ENCODE measurements around the gene ST6GALNAC1. TPM values are rescaled to one million over a fixed set of nuclear protein-coding genes. Genes with fewer than 3 reads are reported as not detected.

ST6GALNAC1 gene
- total and polyA plus RNA-seq, 9 donors, result 0.73 to 10.5 (median 3.7) TPM

DNA sequence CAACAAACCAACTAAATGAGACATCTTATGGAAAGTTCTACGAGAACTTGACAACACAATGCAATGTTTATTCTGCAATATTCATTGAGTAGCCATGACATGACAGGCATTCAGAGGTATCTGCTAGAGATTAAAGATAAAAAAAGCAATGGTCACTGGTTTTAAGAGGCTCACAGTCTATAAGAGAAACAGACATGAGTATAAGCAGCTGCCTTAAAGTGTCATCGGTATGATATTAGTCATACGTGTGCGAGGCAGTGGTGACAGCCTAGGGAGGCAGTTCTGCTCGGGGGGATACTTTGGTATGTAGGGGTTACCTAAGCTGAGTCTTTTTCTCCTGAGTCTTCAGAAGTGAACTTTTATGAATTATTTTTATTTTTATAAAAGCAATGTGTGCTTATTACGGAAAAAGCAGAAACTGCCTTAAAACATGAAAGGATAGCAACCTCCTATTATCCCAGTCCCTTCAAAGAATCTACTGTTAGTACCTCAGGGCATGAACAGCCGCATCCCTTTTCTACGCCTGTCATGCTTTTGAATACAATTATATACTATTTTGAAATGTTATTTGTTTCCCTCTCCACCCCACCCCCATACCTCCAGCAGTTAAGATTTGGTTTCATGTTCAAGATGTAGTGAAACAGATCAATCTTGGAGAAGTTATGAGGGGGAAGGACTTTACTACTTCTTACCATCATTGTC is 7.7 kb downstream of the ST6GALNAC1 start:
- WGBS, 3 donors, result 85 to 87% (median 85%) methylated on average over 8 of the region's 8 CpGs
- Histone ChIP-seq H3K36me3 (no peaks in the 10 kb centered on the region), H3K27me3 (no peaks in the 10 kb centered on the region), H3K9me3 (no peaks in the 10 kb centered on the region), H3K27ac (no peak overlapping the region), H3K4me1 (ENCODE audit: insufficient read depth) (peaks cover 1% of the 10 kb centered on the region), H3K4me3 (no peak overlapping the region)
- no peak for DNase-seq
- intact Hi-C loops (cut with DNase I), result no loop called here
- TF ChIP-seq, protein P1, sequence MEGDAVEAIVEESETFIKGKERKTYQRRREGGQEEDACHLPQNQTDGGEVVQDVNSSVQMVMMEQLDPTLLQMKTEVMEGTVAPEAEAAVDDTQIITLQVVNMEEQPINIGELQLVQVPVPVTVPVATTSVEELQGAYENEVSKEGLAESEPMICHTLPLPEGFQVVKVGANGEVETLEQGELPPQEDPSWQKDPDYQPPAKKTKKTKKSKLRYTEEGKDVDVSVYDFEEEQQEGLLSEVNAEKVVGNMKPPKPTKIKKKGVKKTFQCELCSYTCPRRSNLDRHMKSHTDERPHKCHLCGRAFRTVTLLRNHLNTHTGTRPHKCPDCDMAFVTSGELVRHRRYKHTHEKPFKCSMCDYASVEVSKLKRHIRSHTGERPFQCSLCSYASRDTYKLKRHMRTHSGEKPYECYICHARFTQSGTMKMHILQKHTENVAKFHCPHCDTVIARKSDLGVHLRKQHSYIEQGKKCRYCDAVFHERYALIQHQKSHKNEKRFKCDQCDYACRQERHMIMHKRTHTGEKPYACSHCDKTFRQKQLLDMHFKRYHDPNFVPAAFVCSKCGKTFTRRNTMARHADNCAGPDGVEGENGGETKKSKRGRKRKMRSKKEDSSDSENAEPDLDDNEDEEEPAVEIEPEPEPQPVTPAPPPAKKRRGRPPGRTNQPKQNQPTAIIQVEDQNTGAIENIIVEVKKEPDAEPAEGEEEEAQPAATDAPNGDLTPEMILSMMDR (IDR thresholded peaks at IDR 0.05), result no peak
- TF ChIP-seq EP300 (IDR thresholded peaks at IDR 0.05) (no peak), POLR2A (IDR thresholded peaks at IDR 0.05) (no peak)

DNA sequence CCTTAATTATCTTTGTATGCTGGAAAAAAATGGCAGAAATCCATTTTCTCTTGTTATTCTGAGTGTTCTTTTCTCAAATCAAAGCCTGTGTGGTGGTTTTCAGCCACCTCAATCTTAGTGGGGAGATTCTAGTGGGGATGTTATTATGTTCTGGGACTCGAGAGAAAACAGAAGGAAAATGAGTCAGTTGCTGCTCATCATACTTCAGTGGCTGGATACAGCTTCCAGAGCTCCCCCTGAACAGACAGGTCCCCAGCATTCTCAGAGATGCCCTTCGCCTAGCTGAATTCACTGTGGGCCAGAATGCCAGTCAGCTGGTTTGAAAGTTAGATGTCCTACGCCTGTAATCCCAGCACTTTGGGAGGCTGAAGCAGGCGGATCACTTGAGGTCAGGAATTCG is 8.5 kb downstream of the ST6GALNAC1 start:
- no peaks in the 10 kb centered on the region for H3K27me3 ChIP-seq
- TF ChIP-seq POLR2A (IDR thresholded peaks at IDR 0.05) (no peak), EP300 (IDR thresholded peaks at IDR 0.05) (no peak)
- TF ChIP-seq, protein P1 (IDR thresholded peaks at IDR 0.05), result no peak
- no peak overlapping the region for H3K4me3 ChIP-seq
- WGBS, 3 donors, result 81 to 87% (median 83%) methylated on average over 5 of the region's 5 CpGs
- intact Hi-C loops (cut with DNase I), result no loop called here
- no peaks in the 10 kb centered on the region for H3K36me3 ChIP-seq
- H3K9me3 ChIP-seq, result no peaks in the 10 kb centered on the region
- no peak overlapping the region for H3K27ac ChIP-seq
- H3K4me1 ChIP-seq (ENCODE audit: insufficient read depth), result no peaks in the 10 kb centered on the region
- no peak for DNase-seq

DNA sequence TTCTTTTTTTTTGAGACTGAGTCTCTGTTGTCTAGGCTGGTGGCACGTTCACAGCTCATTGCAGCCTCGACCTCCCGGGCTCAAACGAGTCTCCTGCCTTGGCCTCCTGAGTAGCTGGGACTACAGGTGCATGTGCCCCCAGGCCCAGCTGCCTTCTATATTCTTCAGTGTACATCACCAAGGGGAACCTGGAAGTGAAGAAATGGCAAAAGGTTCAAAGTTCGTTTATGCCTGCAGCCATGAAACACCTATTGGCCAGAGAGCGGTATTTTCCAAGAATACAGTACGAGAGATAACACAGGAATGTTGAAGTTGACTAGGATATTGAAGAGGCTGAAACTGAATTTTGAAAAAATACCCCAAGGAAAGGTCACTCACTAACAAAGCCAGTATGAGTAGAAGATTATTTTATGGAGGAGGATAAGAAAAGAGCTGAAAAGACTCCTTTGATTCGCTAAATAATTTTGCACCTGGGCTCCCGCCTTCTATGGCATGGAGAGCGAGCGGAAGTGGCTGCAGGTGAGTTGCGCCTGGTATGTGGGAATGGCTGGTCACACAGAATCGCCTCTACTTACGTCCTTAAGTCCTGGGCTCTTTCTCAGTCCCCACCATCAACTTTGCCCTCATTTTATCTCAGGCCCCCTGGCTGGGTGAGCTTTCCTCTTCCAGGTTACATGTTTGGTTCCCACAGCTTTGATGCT is 9.8 kb downstream of the ST6GALNAC1 start:
- TF ChIP-seq POLR2A (IDR thresholded peaks at IDR 0.05) (no peak), EP300 (IDR thresholded peaks at IDR 0.05) (no peak)
- TF ChIP-seq, protein P1 (IDR thresholded peaks at IDR 0.05), result no peak
- intact Hi-C loops (cut with DNase I), result no loop called here
- Histone ChIP-seq H3K36me3 (no peaks in the 10 kb centered on the region), H3K9me3 (no peaks in the 10 kb centered on the region), H3K4me3 (no peak overlapping the region), H3K27ac (no peak overlapping the region), H3K4me1 (ENCODE audit: insufficient read depth) (no peaks in the 10 kb centered on the region), H3K27me3 (no peaks in the 10 kb centered on the region)
- no peak for DNase-seq
- WGBS, 3 donors, result 83 to 87% (median 85%) methylated on average over 14 of the region's 14 CpGs

DNA sequence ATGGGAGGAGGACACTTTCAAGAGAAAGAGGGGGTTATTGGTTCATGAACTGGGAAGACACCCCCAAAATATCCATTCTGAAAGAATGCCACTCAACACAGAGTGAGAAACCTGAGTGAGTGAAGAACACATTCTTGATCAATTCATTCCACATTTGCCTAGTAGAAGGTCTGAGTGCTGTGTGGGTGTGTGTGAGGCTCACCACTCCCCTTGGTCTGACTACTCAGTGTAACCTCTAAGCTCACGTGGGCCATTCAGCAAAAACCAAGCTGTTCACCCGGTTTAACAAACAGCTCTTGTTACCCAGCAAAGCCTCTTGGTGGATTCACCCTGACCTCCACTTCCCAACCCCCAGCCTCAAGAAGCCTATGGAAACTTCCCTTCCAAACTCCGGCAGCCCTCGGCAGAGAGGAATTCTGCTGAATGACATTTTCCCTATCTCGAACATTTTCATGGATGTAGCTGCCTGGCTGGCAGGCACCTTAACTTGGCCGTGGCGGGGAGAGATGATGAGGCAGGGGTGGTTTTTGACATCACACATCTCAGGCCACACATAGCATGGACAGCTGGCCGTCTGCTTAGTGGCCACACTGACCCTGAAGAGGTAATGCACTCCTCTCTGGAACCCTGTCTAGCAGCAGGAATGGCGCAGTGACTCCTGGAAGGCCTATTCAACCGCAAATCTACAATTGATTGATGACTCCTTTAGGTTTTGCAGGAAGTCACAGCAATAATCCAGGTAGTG is 11.6 kb downstream of the ST6GALNAC1 start:
- intact Hi-C loops (cut with DNase I), result no loop called here
- H3K4me3 ChIP-seq, result no peak overlapping the region
- H3K36me3 ChIP-seq, result no peaks in the 10 kb centered on the region
- H3K9me3 ChIP-seq, result no peaks in the 10 kb centered on the region
- no peak for TF ChIP-seq EP300 (IDR thresholded peaks at IDR 0.05)
- no peak for TF ChIP-seq POLR2A (IDR thresholded peaks at IDR 0.05)
- TF ChIP-seq, protein P1 (IDR thresholded peaks at IDR 0.05), result no peak
- no peak for DNase-seq
- H3K27ac ChIP-seq, result no peak overlapping the region
- H3K27me3 ChIP-seq, result no peaks in the 10 kb centered on the region
- WGBS, 3 donors, result 70 to 83% (median 78%) methylated on average over 10 of the region's 10 CpGs
- no peaks in the 10 kb centered on the region for H3K4me1 ChIP-seq (ENCODE audit: insufficient read depth)

Measured in ovary (tissue), 9 donors.